Fibroblast of the aortic adventitia (primary cell): ENCODE results near the gene MIS18A. TPM values are rescaled to one million over a fixed set of nuclear protein-coding genes. Genes with fewer than 3 reads are reported as not detected.

Experiments used
- DNase-seq: peaks from one replicate; pipeline ENCODE4 v3.0.0-alpha.2; 2010; ENCODE audit warnings: low read depth
- H3K4me3 ChIP-seq: 2 replicates; pipeline ENCODE4 v1.5.1; 2011; ENCODE audit warnings: low read depth, mild to moderate bottlenecking, control low read depth, low read length, moderate library complexity
- CTCF ChIP-seq: IDR thresholded peaks from 2 replicates; pipeline ENCODE4 v1.5.1; 2011; ENCODE audit warnings: mild to moderate bottlenecking, low read length, control low read depth, inconsistent platforms; ENCODE audit not compliant: insufficient read depth
- total RNA-seq: library from RNA; depleted of rRNA; stranded (reverse); fragments of >200 nt; gene quantifications from 2 replicates; pipeline ENCODE4 v1.2.3, GENCODE V29; 2012; ENCODE audit warnings: low replicate concordance

MIS18A gene
- total RNA-seq, 1 donor = 13.3 TPM

- H3K4me3 ChIP-seq = no peak overlapping the region
- TF ChIP-seq CTCF = no peak
- DNase-seq = no peak
These were observed 20.8 kb upstream of the MIS18A start for GRCh38 chr21:32299695-32300094.

- no peak for TF ChIP-seq CTCF
- no peak for DNase-seq
- no peak within 1 kb of the TSS for H3K4me3 ChIP-seq
These were observed 19.8 kb upstream of the MIS18A start, which contains the start of gene MRAP for GRCh38 chr21:32298658-32299081. Gene MRAP, plus strand, starts transcription at chr21:32298855. Its CDS starts 117 bp downstream, at chr21:32298972.

GRCh38 chr21:32298148-32298559 lies 19.3 kb upstream of the MIS18A start:
- H3K4me3 ChIP-seq = no peak overlapping the region
- DNase-seq = peak; percentile 32
- TF ChIP-seq CTCF = no peak

- no peak overlapping the region for H3K4me3 ChIP-seq
- no peak for TF ChIP-seq CTCF
- no peak for DNase-seq
These were observed 18.6 kb upstream of the MIS18A start for GRCh38 chr21:32297449-32297848.

- H3K4me3 ChIP-seq = no peak overlapping the region
- TF ChIP-seq CTCF = no peak
- no peak for DNase-seq
These were observed 6.6 kb upstream of the MIS18A start for GRCh38 chr21:32285476-32285875.

GRCh38 chr21:32282992-32283391 lies 4.1 kb upstream of the MIS18A start:
- DNase-seq = no peak
- no peak overlapping the region for H3K4me3 ChIP-seq
- TF ChIP-seq CTCF = no peak

GRCh38 chr21:32281531-32281930 lies 2.7 kb upstream of the MIS18A start:
- no peak for DNase-seq
- no peak for TF ChIP-seq CTCF
- H3K4me3 ChIP-seq = no peak overlapping the region
